Stimulated activated CD8-positive, alpha-beta memory T cell treated with anti-CD3 and anti-CD28 coated beads, Interleukin-15, amount 100 ng/mL, for 48 hours (primary cell): ENCODE data around the gene FAM72B.
"Not testable (repeated sequence)": the region's sequence is repeated elsewhere in the genome, so short reads cannot be mapped to it uniquely, and the experiment has no call there.

Experiments
- DNase-seq, 2 donors: peaks; one replicate each; pipeline ENCODE4 v3.0.0-alpha.2; 2020; ENCODE audit warnings: low read depth in 2 of 2

FAM72B gene

DNA sequence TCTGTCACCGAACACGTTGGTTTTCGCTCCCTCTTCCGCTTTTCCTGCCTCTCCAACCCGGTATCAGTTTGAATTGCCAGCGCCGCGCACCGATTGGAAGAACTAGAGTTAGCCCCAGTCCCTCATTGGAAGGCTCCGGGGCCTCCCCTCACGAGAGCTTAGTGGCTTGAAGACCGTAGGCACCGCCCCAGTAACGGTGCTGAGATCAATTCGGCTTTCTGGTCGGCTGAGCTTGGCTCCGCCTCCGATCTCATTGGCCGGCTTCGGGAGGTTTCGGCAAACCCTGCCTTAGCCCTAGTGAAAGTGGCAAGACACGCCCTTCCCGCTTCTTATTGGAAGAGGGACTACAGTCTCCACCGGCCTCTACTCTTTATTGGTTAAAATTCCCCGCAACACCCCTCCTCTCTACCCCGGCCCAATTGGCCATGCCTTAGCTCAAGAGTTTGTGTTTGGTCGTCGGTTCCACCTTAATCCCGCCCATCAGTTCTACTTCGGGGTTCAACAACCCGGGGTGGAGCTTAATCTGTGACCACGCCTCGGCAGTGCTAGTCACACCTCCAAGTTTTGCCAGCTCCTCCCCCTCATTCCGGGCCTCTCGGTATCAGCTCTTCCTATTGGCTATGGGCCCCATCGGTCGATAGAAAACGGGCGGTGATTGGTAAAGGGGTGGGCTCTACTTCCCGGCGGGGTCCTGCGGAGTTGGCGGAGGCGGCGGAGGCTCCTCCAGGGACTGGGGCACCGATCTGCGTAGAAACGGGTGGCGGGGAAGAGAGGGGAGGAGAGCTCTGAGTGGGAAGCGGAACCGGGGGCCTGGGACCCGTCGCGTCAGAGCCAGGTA, at the start of gene FAM72B, which contains the start of gene SRGAP2C:
TSS of gene FAM72B (minus strand) at position 51 of the 838 bp plus-strand sequence. CDS start 851 bp downstream, outside the sequence.
TSS of gene SRGAP2C (plus strand) at position 686 of the 838 bp plus-strand sequence. CDS start 2,472 bp downstream, outside the sequence.
- DNase-seq = peak; percentile 80 to 87

DNA sequence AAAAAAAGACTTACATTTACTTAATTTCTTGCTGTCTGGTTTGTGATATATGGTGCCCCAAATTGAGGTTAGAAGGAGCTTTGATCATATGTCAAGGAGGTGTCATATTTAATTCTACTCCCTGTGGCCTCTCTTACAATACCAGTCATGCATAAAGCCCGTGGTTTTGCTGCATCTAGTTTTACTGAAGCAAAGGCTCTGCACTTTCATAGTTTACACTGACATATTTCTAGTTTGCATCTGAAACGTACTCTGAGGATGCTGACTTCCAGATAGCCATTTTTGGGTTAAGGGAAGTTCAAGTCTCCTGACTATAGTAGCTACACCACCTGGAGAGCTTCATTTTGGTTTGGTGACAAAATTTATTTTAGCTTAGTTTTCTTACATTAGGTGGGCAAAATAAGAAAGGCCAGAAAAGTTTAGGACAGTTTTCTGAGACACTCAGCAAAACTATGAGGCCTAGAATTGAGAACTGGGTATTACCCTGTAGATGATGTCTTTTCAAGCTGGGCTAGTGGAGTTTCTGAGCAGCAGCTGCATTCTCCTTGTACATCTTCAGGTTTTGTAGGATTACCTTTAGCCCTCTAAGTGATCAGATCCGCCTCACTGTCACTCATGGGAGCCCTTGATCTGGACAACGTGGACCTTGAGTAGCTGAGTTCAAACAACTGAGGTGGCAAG, 48.4 kb upstream of the FAM72B start:
- DNase-seq = not testable (repeated sequence)

DNA sequence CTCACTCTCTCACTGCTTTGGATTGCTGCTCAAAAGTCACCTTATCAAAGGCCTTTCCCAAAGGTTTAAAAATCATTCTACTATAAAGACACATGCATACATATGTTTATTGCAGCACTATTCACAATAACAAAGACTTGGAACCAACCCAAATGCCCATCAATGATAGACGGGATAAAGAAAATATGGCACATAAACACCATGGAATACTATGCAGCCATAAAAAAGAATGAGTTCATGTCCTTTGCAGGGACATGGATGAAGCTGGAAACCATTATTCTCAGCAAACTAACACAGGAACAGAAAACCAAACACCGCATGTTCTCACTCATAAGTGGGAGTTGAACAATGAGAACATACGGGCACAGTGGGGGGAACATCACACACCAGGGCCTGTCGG, 46.5 kb upstream of the FAM72B start:
- not testable (repeated sequence) for DNase-seq

DNA sequence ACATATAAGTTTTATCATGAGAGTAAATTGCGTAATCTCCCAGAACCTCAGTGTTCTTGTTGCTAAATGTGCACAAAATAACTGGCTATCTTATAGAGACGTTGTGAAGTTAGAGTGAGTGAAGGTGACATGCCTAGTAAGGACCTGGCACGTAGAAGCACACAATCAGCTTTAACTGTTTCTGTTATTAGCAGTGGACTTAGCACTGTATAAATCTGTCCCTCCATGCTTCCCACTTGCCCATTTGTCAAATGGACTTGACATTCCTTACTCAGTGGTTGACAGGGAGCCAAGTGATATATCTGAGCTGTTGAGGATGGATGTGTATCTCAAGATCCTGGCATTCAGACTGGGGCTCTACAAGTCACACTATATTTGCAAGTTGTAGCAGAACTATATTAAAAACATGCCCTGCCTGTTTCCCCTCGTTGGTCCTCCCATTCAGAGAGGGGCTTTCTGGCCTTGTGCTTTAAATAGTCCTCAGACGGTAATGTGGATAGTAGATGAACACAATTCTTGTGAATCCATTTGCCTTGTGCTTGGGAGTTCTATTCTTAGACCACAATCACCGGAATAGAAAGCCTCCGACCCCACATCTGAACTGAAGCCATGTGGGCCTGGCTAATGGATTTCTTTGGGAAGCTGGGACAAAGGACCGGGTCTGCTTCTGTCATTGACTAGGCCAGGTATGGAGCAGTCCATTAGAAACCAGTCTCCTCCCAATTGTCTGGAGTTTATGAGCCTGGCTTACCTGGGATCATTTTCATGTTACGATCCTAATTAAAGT, 43.6 kb upstream of the FAM72B start:
- DNase-seq = not testable (repeated sequence)

DNA sequence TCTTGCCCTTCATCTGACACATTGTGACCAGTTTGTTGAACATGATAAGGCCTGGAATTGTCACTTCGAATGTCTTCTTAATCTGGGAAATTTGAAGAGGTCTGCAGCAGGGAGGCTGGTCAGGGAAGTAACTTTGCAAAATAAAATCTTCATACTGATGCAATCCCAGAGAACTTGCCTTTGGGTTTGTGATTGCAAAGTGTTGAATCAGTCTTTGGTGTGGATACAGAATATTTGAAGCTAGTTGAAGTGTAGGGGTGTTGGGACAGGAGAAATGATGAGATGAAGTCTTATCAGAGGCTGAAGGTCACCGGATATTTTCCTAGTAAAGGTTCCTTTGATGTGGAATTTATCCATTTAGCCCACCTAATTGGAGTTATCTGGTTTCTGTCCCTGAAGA, 42.8 kb upstream of the FAM72B start:
- not testable (repeated sequence) for DNase-seq

DNA sequence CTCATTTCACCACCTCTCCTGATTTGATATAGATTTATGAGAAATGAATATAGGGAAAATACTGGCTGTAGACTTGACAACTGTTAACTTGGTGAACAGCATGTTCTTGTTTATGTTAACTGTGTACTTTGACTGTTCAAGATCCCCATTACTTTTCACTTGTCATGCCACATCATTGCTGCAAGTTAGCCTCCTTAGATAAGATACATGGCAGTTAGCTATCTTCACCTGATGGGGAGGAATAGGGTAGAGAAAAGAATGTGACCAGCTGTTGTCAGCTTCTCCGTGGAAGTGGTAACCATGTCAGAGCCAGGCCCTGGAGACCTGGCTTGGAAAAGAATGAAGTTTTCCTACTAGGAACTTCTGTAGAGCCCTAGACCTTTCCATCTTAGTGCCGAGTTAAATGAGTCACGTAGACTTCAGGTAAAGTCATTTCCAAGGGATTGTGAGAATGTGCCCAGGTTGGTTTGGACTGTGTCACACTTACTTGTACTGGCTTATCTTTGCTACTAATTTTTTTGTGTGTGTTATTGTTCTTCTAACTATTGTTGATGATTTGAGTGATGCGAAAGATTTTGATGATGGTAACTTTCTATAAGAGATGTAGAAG, 42.3 kb upstream of the FAM72B start:
- DNase-seq = not testable (repeated sequence)

DNA sequence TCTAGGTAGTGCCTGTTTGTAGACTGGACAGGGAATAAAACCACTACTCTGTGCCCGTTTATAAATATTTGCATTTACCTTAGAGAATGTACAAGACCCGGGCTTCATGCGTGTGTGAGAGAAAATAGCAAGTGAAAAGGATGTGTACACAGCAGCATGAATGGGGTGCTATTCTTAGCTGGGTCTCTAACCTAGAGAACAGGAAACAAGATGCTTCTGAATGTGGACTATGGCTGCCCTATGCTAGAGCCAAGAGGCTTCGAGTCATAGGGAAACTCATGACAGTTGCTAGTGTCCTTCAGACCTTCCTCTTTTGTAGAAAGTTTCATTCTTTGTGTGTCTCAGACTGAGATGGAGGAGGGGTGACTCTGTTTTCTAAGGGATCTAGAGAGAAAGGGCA, 40.6 kb upstream of the FAM72B start:
- not testable (repeated sequence) for DNase-seq

DNA sequence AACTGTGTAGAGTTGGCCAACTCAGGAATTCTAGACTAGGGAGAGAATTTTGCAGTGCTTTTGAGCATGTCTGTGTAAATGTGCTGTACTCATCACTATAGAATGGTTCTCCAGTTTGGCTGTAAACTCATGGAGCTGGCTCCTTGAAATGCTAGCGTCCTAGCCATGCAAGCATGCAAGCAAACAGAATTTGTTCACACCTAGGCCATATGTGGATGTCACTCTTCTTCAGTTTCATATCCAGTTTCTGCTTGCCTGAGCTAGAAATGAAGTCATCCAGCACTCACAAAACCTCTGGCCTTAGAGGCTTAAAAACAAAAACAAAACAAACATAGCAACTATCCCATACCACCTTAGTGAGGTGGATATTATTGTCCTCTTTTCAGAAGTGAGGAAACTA, 37.6 kb upstream of the FAM72B start:
- DNase-seq = peak in 1 of 2 donors; percentile 1

DNA sequence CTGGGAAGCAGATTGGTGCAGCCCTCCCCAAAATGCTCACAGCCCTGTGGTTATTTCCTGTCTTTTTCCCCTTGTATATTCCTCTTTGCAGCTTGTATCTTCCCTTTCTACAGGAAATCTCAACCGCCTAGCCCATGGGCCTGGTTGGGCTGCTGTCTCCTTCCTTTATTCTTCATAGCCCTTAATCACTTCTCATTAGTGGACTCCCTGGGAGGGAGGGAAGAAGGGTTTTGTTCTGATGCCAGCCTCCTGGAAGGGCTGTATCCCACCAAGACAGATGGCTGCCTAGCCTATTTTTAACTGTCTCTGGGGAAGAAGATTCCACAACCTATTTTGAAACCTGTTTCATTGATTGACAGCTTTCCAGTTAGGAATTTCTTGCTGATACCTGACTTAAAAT, 32.5 kb upstream of the FAM72B start:
- not testable (repeated sequence) for DNase-seq

DNA sequence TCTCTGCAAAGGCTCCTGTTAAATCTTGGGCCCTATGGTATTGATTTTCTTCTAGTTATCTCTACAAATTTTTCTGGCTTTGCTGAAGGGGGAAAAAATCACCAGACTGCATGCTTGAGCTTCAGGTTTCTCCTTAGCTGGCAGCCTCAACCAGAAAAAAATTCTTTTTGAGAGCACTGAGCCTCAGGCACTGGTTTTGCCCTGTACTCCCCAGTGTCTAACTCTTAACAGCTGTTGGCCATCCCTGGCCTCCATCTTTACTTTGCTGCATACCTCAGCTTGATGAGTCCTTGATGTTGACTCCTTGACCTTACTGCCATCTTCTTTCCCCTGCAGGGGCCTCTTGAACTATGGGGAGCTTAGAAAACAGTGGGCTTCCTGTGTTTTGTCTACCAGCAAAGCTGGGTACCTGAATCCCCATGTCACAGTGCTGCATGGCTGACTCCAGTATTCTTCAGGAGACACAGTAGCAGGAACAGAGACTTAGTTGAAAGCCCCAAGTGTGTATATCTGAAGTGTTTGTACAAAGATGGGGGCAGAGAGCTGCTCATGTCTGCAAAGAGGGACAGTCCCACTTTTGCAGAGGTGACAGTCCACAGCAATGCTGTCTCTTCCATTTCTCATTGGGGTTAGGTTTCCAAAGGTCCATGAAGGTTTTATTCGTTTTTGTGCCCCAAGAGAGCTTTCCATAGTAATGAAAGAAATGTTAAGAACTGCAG, 31.7 kb upstream of the FAM72B start:
- DNase-seq = not testable (repeated sequence)

DNA sequence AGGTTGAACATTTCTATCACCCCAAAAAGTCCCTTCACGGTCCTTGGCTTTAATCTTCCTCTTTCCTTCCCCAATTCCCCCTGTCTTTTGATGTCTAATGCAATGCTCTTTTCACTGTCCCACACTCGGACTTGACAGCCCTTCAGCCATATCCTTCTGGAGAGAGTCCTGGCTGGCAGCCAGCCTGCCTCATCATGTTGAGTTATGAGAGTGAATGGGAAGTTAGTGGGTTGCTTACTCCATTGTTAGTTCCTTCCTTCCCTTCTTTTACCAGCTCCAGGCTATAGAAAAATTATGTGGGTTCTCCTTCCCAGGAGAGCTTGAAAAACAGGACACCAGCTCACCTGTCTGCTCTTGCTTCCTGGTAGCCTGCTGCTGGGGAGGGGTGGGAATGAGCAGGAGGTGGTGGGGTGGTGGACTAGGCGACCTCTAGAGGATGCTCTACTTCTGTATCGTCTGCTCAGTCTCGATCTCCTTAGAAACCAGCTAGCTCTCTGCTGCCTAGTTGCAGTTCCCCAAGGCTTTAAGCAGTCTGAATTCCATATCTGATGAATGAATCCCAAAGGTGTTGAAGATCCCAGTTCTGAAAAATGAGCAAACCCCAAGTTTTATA, 30.5 kb upstream of the FAM72B start:
- not testable (repeated sequence) for DNase-seq

DNA sequence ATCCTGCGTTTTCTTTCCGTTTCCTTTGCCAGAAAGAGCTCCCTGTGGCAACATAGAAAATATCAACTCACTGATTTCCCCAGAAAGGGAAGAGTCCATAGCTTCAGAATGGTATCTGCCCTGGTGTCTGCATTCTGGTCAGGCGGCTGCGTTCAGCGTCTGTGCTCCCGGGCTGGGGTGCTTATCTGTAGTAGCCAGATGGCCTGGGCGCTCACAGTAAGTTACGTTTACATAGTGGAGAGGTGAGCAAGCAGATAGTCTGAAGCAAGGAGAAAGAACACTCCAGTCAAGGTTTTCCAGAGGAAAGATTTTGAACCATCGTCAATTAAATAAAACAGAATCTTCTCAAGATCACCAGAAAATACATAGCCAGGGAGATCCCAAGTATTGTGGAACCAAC, 29.4 kb upstream of the FAM72B start:
- not testable (repeated sequence) for DNase-seq

DNA sequence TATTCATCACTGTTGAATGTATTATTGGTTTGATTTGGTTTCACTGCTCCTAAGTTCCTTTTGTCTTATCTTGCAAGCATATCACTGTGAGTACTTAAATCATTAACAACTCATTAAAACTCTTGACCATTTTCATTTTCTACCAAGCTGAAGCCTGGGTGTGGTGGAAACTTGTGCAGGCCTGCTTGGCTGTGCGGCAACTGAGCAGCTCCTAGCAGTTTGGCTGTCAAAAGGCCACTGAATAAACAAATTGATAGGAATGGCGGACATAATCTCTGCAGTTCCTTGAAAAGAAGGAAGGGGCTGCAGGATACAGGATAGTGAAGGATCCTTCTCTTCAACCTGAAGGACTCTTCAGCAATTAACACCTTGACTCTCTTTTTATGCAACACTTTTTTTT, 26.6 kb upstream of the FAM72B start:
- not testable (repeated sequence) for DNase-seq

DNA sequence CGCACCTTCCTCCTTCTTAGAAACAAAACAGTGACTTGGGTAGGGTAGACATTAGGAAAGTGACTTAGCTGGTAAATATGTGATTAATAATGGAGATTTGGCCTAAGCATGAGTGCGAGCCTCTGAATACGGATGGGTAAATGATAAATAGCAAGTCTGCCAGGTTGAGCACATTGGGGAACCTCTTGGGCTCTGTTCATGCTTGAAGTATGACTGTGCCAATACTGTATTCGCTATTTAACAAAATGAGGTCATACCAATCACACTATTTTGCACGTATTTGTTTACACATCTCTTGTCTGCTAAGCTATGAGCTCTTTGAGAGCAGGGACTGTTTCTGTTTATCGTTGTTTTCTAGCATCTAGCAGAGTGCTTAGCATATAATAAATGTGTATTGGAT, 24.2 kb upstream of the FAM72B start:
- not testable (repeated sequence) for DNase-seq

DNA sequence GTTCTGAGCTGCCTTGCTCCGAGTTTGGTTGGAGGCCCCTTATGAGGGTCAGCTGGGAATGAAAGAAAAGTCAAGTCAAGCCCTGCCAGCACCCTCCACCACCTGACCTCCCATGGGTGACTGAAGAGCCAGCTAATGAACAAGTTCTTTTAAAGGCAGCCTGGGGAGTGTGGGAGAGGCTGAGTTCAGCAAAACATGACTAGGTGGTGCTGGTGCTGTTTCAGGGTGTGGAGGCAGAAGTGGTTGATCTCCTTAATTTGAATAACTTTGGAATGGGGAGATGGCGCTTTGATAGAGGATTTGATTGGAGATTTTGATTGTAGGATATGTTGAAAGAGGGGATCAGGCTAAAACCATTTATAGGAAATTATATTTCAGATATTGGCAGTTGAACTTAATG, 23.2 kb upstream of the FAM72B start:
- not testable (repeated sequence) for DNase-seq

DNA sequence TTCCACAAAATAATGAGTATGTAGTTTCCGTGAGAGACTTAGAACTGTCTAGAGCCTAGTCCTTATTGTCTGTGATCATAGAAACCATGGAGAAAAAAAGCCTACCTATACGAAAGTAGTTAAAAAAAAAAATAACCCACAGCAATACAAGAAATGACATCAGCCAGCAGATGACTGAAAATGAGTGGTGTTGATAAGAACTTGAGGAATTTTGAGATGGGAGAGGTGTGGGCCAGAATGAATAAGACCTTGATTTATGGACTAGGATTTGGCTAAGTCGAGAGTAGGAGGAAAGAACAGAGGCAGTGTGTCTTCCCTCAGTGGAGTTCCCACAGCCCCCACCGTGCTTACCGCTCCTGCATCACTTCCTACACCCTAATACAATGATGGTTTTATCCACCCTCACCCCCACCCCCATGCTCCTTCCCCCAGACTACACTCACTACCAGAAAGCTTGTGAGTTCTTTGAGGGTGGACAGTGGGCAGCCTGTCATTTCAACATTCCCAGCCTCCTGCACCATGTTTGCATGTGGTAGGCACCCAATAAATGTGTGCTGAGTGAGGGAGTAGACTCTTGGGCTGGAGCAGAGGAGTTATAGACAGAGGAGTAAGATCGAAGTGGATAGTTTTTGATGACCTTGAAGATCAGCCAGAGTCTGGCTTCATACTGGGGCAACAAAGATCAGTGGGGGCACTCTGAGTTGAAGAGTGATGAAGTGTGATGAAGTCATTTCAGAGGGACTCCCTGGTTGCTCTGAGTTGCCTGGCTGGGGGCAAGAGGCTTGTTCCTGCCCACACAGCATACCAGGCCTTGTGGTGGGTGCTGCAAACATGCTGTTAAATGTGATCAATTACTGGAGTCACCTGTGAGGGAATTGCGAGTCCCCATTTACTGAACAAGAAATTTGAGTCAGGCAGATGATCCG, 21.9 kb upstream of the FAM72B start:
- DNase-seq = not testable (repeated sequence)

DNA sequence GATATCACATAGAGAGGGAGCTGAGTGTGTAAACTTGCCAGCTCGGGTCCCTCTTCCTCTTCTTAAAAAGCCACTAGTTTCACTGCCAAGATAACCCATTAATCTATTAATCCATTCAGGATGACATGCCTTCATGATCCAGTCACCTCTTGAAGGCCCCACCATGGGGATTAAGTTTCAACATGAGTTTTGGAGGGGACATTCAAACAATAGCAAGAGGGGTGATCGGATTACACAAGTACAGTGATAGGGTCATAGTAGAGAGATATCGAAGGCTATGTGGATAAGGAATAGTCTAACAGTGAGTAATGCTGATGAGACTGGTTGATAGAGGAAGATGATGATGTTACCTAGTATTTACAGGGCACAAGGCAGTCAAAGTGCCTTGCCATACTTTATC, 18.8 kb upstream of the FAM72B start:
- not testable (repeated sequence) for DNase-seq

DNA sequence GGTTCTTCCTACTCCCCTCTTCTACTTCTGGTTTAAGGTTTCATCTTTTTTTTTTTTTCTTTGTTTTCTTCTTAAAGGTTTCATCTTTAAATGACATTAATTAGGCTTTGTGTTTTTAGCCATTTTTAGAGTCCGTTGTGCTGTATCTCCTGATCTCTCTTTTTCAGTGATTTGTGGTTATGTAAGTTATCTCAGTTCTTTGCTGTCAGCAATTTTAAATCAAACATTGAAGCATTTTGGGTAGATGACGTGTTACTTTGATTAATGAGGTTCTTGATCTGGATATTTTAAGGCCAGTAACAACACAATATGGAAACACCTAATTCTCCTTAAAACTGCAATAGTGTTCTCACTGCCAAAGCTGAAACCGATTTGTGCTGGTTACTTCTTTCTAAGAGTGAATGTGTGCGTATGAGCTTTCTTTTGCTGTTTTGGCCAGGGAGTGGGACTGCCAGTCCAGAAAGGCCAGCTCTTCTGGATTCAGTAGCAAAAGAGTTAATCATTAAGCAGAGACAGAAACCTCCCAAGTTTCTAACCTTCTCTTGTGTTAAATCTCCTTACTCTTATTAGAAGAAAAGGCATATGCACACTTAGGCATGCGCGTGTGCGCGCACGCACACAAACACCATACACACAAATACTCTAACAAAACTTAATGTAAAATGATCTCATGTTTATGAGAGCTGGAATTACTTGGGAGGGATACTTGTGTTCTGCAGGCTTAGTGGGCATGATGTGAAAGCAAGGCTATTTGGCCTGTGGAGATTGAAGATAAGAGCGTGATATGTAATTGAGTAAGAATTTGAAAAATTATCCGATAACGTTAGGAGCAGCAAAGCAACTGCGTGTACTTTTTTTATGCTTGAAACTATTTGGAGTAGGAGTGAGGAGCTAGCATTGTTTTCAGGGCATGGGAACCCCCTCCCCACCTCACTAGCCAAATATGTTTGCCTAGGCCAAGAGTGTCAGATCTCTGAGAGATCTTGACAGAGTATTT, 17.1 kb upstream of the FAM72B start:
- not testable (repeated sequence) for DNase-seq
